Left ventricle myocardium inferior (tissue), 1 donor: Measurements from ENCODE around the gene HERPUD1. TPM values are rescaled to one million over a fixed set of nuclear protein-coding genes. Genes with fewer than 3 reads are reported as not detected.
"Not testable (repeated sequence)": the region's sequence is repeated elsewhere in the genome, so short reads cannot be mapped to it uniquely, and the experiment has no call there.

Source experiments
- DNase-seq: peaks from one replicate; pipeline ENCODE4 v3.0.0-alpha.2; 2020
- H3K27ac ChIP-seq: fragments of 200-600 bp; replicated peaks from 2 replicates; pipeline ENCODE4 v1.8.0; 2021
- H3K27me3 ChIP-seq: fragments of 200-600 bp; 2 replicates; pipeline ENCODE4 v1.8.0; 2021; ENCODE audit warnings: low read depth
- H3K36me3 ChIP-seq: fragments of 200-600 bp; 2 replicates; pipeline ENCODE4 v1.8.0; 2021
- H3K4me1 ChIP-seq: fragments of 200-600 bp; 2 replicates; pipeline ENCODE4 v1.8.0; 2021
- H3K4me3 ChIP-seq: fragments of 200-600 bp; 2 replicates; pipeline ENCODE4 v1.8.0; 2021; ENCODE audit warnings: mild to moderate bottlenecking, moderate library complexity
- H3K9me3 ChIP-seq: fragments of 200-600 bp; replicated peaks from 2 replicates; pipeline ENCODE4 v1.8.0; 2021
- CTCF ChIP-seq: fragments of 200-600 bp; IDR thresholded peaks from 2 replicates; pipeline ENCODE4 v1.8.0; 2021; ENCODE audit warnings: antibody characterized with exemption, mild to moderate bottlenecking, borderline replicate concordance
- intact Hi-C: fragments of 100-400 bp; cut with micrococcal nuclease; formaldehyde crosslinking; loops from one replicate; pipeline ENCODE4 v1.11.0; 2022
- total RNA-seq: library from RNA; stranded (reverse); fragmentation: NEBNext Ultra II Directional; extraction: Animal tissue kit (Norgen Biotek cat#: 25700); gene quantifications from one replicate; pipeline ENCODE4 v1.2.1, GENCODE V29; 2021
- donor health status: DM: no; HTN: yes; CAD: no; lungs with severe emphysema.

HERPUD1 gene
- total RNA-seq, 1 donor from 2014 or later = 119 TPM

GRCh38 chr16:56933828-56934598 is 2.1 kb downstream of the HERPUD1 start:
- DNase-seq = no peak
- peak overlapping the region; percentile 100 for H3K27ac ChIP-seq
- TF ChIP-seq CTCF = no peak
- H3K36me3 ChIP-seq = peaks cover 53% of the 10 kb centered on the region
- H3K4me1 ChIP-seq = peaks cover 77% of the 10 kb centered on the region
- intact Hi-C loops = no loop called here
- H3K4me3 ChIP-seq = peak overlapping the region; percentile 99
- H3K27me3 ChIP-seq = no peaks in the 10 kb centered on the region
- no peaks in the 10 kb centered on the region for H3K9me3 ChIP-seq

- H3K27me3 ChIP-seq, DNase-seq, intact Hi-C loops, H3K9me3 ChIP-seq: not testable (repeated sequence)
- H3K27ac ChIP-seq = peak overlapping the region; percentile 100
- H3K4me3 ChIP-seq = peak overlapping the region; percentile 99
- H3K36me3 ChIP-seq = peaks cover 59% of the 10 kb centered on the region
- peaks cover 82% of the 10 kb centered on the region for H3K4me1 ChIP-seq
Measured at GRCh38 chr16:56934599-56935145, 2.7 kb downstream of the HERPUD1 start.

- no peak for TF ChIP-seq CTCF
- peaks cover 85% of the 10 kb centered on the region for H3K4me1 ChIP-seq
- no peaks in the 10 kb centered on the region for H3K9me3 ChIP-seq
- peaks cover 65% of the 10 kb centered on the region for H3K36me3 ChIP-seq
- H3K4me3 ChIP-seq = peak overlapping the region; percentile 99
- no peaks in the 10 kb centered on the region for H3K27me3 ChIP-seq
- intact Hi-C loops = no loop called here
- DNase-seq = no peak
- H3K27ac ChIP-seq = peak overlapping the region; percentile 100
Measured at GRCh38 chr16:56935201-56935600, 3.3 kb downstream of the HERPUD1 start.

- Histone ChIP-seq H3K27me3 (no peaks in the 10 kb centered on the region), H3K27ac (peak overlapping the region; percentile 13), H3K4me1 (peaks cover 77% of the 10 kb centered on the region), H3K36me3 (peaks cover 78% of the 10 kb centered on the region), H3K9me3 (no peaks in the 10 kb centered on the region), H3K4me3 (peak overlapping the region; percentile 99)
- intact Hi-C loops = no loop called here
- TF ChIP-seq CTCF = no peak
- DNase-seq = no peak
Measured at GRCh38 chr16:56936491-56936890, 4.5 kb downstream of the HERPUD1 start.

GRCh38 chr16:56936950-56937349 is 5.0 kb downstream of the HERPUD1 start:
- no peak overlapping the region for H3K4me3 ChIP-seq
- H3K4me1 ChIP-seq = peaks cover 76% of the 10 kb centered on the region
- no peak for TF ChIP-seq CTCF
- H3K27ac ChIP-seq = no peak overlapping the region
- peaks cover 82% of the 10 kb centered on the region for H3K36me3 ChIP-seq
- no peak for DNase-seq
- no peaks in the 10 kb centered on the region for H3K9me3 ChIP-seq
- intact Hi-C loops = no loop called here
- H3K27me3 ChIP-seq = no peaks in the 10 kb centered on the region
